NCI-H345 treated with DMSO at 0.1 percent for 48 hours (cell line): Measurements from ENCODE around the gene CRABP2.

ENCODE experiments used
- DNase-seq: peaks from one replicate; lab custom pipeline; 2025; ENCODE audit not compliant: unreplicated experiment; lab: John Stamatoyannopoulos, UW

CRABP2 gene

GRCh38 chr1:156742017-156742416 is 36.6 kb upstream of the CRABP2 start:
- no peak for DNase-seq

- DNase-seq: no peak
Measured at GRCh38 chr1:156741481-156741983, 36.1 kb upstream of the CRABP2 start.

GRCh38 chr1:156740741-156741480 is 35.5 kb upstream of the CRABP2 start, which contains the start of gene MRPL24:
MRPL24 (minus strand) TSS chr1:156741088; CDS start chr1:156738704, 2,384 bp downstream.
- DNase-seq: peak; percentile 99

- DNase-seq: no peak
Measured at GRCh38 chr1:156740237-156740740, 34.9 kb upstream of the CRABP2 start.

DNA sequence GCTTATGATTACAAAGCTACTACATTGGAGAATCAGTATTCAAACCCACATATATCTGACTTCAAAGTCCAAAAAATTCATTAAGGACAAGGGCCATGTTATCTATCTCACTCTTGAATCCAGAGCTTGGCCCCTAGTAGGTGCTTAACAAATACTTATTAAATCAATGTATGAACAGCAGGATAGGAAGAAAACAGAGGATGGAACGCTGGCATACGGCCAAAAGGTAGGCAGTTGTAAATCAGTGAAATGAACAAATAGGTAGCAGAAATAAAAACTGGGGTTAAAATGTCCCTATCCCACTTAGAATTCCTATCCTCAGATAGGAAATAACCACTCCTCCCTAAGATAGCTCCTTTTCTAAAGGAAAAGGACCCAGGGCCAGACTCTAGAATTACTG is 33.5 kb upstream of the CRABP2 start:
- DNase-seq: no peak

DNA sequence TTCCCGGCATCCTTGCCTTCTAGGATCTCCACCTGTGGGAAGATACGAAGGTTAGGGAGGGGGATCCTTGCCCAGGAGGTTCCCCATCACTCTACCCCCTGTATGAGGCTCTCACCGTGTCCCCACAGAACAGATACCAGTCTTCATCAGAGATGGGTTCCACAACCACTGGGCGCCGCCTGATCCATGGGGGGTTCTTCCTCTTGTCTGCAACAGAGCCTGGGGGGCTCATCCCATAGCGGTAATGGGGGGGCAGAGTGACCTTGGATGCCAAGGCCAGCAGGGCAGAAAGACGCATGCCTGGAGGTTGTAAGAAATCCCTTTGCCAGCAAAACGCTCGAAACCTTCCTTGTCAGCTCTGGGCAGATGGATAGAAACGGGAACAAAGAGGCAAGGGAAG is 33.0 kb upstream of the CRABP2 start:
- DNase-seq: no peak

DNA sequence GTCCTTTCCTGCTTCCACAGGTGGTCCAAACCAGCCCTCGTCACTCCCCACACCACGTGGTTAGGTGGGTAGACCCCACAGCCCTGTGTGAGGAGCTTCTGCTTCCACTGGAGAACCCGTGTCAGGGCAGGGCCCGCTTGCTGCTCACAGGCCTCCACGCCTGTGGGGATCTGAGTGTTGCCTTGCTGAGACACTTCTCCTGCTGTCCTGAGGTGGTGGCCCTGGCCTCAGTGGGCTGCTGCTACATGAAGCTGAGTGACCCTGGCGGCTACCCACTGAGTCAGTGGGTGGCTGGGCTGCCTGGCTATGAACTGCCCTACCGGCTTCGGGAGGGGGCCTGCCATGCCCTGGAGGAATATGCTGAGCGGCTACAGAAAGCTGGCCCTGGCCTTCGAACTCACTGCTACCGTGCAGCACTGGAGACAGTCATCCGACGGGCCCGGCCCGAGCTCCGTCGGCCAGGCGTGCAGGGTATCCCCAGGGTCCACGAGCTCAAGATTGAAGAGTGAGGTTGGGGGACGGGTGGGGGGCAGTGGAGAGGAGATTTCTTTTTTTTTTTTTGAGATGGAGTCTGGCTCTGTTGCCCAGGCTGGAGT is 28.7 kb upstream of the CRABP2 start:
- DNase-seq: no peak

DNA sequence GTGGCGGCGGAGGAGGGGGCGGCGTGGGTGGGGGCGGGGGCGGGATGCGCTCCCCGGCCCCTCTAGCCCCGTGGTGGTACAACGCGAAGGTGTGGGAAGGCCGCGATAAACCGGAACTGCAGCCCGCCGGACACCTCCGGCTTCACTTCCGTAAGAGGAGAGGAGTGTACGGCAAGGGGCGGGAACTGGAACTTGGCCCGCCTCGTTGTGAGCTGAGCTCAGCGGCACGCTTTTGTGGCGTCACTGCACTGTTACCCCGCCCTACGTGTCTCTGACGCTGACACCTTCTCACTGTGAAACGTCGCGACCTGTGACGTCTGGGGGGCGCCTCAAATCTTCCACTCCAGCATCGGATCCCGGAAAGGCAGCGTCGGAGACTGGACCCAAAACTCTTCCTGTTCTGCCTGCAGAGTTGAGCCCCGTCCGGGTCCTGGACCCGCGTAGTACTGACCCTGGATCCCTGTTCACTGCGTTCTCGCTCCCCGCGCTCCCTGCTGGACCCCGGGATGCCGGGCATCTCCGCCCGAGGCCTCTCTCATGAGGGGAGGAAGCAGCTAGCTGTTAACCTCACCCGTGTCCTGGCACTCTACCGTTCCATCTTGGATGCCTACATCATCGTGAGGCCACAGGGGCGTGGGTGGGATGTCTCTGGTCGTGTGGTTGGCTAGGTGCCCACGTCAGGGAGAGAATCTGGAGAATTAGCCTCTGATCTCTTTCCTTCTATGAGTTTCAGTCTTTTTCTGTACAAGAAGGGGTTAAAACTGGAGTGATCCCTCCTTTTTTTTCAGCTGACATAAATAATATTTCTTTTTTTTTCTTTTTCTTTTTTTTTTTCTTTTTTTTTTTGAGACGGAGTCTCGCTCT is 23.4 kb upstream of the CRABP2 start, which contains the start of gene ISG20L2:
ISG20L2 (minus strand) TSS at position 168 of the 864 bp plus-strand sequence. CDS start 1,114 bp downstream, outside the sequence.
- DNase-seq: peak; percentile 80

DNA sequence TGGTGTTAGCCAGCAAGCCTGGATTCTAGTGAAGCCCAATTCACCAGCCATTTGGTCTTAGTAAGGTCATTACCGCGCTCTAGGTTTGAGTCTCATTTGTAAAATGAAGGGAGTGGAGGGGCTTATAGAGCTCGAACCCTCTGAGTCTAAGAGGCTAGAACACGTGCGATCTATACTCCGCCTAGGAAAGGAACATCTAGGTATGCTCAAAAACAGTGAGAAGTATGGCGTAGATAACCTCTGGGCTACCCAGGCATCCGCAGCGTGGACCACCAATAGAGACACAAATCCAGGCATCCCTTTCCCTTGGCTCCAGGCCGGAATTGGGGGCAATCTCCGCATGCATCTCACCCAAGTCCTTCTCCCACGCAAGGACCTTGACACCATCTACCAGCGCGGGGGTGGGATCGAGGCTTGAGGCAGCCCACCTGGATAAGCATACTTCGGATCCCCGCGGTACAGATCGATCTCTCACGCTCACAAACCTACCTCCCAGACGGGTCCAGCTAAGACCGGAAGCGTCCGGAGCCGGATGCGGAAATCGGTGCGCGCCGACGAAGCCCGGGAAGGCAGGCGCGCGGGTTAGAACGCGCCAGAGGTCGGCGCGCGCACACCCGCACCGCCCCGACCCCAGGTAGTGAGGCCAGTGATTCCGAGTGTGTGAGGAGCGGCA is 22.7 kb upstream of the CRABP2 start, which contains the start of gene METTL25B:
METTL25B (plus strand) TSS at position 544 of the 673 bp plus-strand sequence. CDS start 636 bp downstream, outside the sequence.
- no peak for DNase-seq

DNA sequence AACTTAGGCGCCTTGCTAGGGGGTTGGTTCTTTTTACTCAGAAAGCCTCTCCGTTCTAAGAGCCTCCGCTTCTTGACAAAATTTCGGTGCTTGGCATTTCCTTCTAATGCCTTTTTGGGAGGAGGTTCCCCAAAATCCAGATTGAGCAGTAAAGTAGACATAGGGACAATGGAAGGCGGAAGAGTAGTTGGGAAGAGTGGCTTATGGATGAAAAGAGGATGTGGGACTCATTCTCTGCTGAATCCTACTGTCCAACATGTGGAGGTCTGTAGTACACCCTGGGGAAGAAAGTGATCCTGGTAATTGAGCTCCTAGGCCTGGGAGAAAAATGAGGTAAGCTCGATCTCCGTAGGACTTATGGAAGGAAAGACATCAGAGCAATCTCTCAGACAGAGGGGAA is 22.1 kb upstream of the CRABP2 start:
- DNase-seq: no peak

DNA sequence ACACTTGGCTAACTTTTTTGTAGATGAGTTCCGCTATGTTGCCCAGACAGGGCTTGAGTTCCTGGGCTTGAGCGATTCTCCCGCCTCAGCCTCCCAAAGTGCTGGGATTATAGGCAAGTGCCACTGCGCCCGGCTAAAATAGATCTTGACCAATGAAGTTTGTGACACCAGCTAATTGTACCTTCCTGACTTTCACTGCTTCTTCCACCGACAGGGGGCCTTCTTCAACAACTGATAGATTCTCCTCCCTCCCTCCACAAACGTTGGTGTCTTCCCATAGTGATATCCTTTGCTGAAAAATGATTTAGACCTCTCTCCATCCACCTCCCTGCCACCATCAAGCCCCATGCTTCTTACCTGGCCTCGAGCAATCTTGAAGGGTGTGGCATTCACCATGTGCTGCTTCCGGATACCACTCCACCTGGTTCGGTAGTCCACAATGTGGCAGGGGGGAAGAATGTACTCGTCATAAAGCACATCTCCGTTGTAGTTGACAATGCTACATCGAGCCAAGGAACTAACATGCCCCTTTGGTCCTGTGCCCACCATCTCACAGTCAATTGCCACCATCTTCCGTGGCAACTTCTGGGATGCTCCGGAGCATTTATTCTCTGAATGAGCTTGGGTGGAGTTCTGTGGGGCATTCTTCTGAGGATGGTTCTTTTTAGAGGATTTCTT is 21.3 kb upstream of the CRABP2 start:
- no peak for DNase-seq

DNA sequence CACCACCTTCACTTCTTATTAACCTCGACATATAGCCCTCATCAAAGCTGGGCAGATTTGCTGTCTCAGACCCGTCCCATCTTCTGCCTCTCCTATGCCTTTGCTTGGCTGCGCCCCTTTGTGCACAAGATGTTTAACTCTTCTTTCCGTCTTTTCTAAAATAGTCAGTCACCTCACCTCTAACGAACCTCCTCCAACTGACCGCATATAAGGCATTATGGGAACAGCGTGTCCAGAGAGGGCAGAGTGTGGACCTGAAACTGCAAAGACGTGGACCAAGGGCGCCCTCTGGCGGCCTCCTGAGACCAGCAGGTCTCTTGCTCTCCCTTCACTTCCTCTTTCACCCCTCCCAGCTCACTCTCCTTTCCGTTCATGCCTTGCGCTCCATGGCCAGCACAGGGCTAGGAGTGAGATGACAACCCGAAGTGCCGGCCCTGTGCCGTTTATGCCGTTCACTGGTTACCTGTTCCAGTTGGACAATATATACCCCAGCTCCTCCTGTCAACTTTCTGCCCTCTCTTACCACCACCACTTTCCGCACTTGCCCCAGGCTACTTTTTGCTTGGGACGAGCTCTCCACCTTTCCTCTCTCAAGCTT is 20.4 kb upstream of the CRABP2 start:
- peak; percentile 77 for DNase-seq

GRCh38 chr1:156721535-156721934 is 16.2 kb upstream of the CRABP2 start:
- no peak for DNase-seq

GRCh38 chr1:156721131-156721530 is 15.7 kb upstream of the CRABP2 start:
- DNase-seq: no peak

- DNase-seq: no peak
Measured at GRCh38 chr1:156717351-156717750, 12.0 kb upstream of the CRABP2 start.

DNA sequence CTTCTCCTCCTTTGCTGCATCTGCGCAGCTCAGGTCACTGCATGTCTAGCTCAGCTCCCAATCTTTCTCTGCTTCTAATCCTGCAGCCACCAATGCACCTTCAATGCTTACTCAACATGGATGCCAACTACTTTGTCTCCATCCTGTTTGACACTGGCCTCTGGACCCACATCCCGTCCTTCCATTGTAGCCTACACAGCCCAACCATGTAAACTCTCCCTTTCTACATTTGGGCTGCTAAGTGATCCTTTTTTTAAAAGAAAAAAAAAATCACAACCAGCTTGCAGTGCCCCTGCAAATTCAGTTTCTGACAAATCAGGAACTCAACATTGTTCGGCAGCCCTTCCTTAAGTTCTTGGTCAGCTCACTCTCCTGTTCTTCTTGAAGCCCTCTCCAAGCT is 9.4 kb upstream of the CRABP2 start:
- DNase-seq: no peak

DNA sequence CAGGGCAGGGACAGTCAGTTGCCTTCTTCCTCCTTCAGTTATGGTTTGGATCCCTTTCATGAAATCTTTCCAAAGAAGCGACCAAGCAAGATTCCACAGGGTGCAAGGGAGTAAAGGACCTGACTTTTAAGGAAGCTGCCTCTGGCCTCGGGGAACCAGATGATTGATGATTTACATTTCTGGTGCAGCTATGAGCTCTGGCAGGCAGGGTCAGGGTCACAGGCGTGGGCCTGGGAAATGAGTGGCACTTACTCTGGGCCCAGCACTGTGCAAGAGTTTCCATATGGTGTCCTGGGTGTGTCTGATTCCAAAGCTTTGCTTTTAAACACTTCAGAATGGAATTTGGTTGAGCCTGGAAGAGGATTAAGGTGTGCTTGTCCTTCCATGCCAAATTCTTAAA is 7.2 kb upstream of the CRABP2 start:
- DNase-seq: no peak

- DNase-seq: no peak
Measured at GRCh38 chr1:156711011-156711817, 5.8 kb upstream of the CRABP2 start.
